Thymus (tissue), 11 donors: ENCODE measurements around the gene ZBTB7B. TPM values are rescaled to one million over a fixed set of nuclear protein-coding genes. Genes with fewer than 3 reads are reported as not detected.

Experiments
- DNase-seq, 9 donors: peaks; one replicate each; pipeline ENCODE4 v3.0.0-alpha.2; 2013; ENCODE audit warnings: low spot score in 9 of 9, low read depth in 6 of 9, missing footprints in 1 of 9
- H3K27ac ChIP-seq, 2 donors: one replicate each; pipeline ENCODE4 v1.5.1; 2013; ENCODE audit warnings: control low read depth in 1 of 2, low read depth in 1 of 2, low read length in 1 of 2, mild to moderate bottlenecking in 1 of 2, moderate library complexity in 1 of 2
- H3K27me3 ChIP-seq, 2 donors: one replicate each; pipeline ENCODE4 v1.5.1; 2013; ENCODE audit warnings: low read length in 1 of 2; ENCODE audit not compliant: control insufficient read depth in 2 of 2, insufficient read depth in 1 of 2
- H3K36me3 ChIP-seq, 2 donors: one replicate each; pipeline ENCODE4 v1.5.1; 2013; ENCODE audit warnings: low read length in 1 of 2, mild to moderate bottlenecking in 1 of 2, moderate library complexity in 1 of 2; ENCODE audit not compliant: control insufficient read depth in 2 of 2, insufficient read depth in 2 of 2
- H3K4me1 ChIP-seq, 2 donors: one replicate each; pipeline ENCODE4 v1.5.1; 2013; ENCODE audit warnings: low read length in 2 of 2; ENCODE audit not compliant: control insufficient read depth in 2 of 2, insufficient read depth in 2 of 2
- H3K4me3 ChIP-seq, 2 donors: one replicate each; pipeline ENCODE4 v1.5.1; 2013; ENCODE audit warnings: low read length in 2 of 2, control low read depth in 1 of 2, mild to moderate bottlenecking in 1 of 2
- H3K9me3 ChIP-seq, 2 donors: one replicate each; pipeline ENCODE4 v1.5.1; 2013; ENCODE audit warnings: low read length in 1 of 2, mild to moderate bottlenecking in 1 of 2; ENCODE audit not compliant: control insufficient read depth in 2 of 2, insufficient read depth in 1 of 2
- WGBS: extraction: QIAGEN DNeasy Blood & Tissue Kit; methylation state at CpG from one replicate; pipeline ENCODE4 v1.1.7; 2013; 5-methylcytosine and 5-hydroxymethylcytosine counted together
- polyA plus RNA-seq: library from polyadenylated mRNA; stranded (reverse); fragments of 200-250 nt; gene quantifications from one replicate; pipeline ENCODE4 v1.2.3, GENCODE V29; 2013
- total RNA-seq: library from RNA; stranded (reverse); fragments of 120-200 nt; gene quantifications from one replicate; pipeline ENCODE4 v1.2.4, GENCODE V29; 2013
- donor health status: healthy.

ZBTB7B gene
- total and polyA plus RNA-seq, 2 donors, result 12.1 to 21.9 TPM

DNA sequence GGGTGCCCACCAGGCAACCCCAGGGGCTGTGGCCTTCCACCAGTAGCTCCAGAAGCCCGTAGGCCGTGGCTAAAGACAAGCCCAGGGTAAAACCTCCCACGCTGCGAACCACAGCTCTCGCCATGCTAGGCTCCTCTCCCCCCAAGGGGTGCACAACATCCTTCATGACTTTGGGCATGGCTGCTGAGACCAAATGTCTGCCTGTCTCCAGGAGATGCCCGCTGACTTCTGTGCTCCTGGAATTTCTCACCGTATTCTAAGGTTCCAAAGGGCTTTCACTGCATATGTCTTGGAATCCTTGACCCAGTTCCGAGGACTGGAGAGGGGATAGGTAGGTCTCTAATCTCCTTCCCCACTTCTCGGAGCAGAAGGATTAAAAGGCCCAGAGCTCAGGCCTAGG lies 30.9 kb downstream of the ZBTB7B start, which contains the start of the genes DCST1 and DCST2:
Gene DCST1, plus strand, starts transcription at position 301 of the 400 bp plus-strand sequence. CDS start 213 bp downstream, outside the sequence.
Gene DCST2, minus strand, starts transcription at position 258 of the 400 bp plus-strand sequence. Its CDS starts 80 bp downstream, at position 178.
- WGBS, result 96% methylated on average over 9 of the region's 9 CpGs
- peaks cover 2 to 59% of the 10 kb centered on the region in 2 donors for H3K27me3 ChIP-seq
- DNase-seq, result no peak
- no peaks in the 10 kb centered on the region for H3K36me3 ChIP-seq
- no peak within 1 kb of the TSS for H3K4me3 ChIP-seq
- no peaks in the 10 kb centered on the region for H3K4me1 ChIP-seq
- H3K27ac ChIP-seq, result no peak within 1 kb of the TSS
- H3K9me3 ChIP-seq, result peaks cover 0 to 6% of the 10 kb centered on the region in 2 donors

GRCh38 chr1:155034318-155035208 lies 32.0 kb downstream of the ZBTB7B start:
- WGBS, result 89% methylated on average over 20 of the region's 20 CpGs
- peaks cover 0 to 6% of the 10 kb centered on the region in 2 donors for H3K9me3 ChIP-seq
- no peaks in the 10 kb centered on the region for H3K4me1 ChIP-seq
- no peaks in the 10 kb centered on the region for H3K36me3 ChIP-seq
- H3K27me3 ChIP-seq, result peaks cover 2 to 60% of the 10 kb centered on the region in 2 donors
- no peak overlapping the region for H3K27ac ChIP-seq
- no peak overlapping the region for H3K4me3 ChIP-seq
- no peak for DNase-seq

GRCh38 chr1:155035936-155036335 lies 33.3 kb downstream of the ZBTB7B start:
- Histone ChIP-seq H3K4me3 (no peak overlapping the region), H3K9me3 (no peaks in the 10 kb centered on the region), H3K36me3 (no peaks in the 10 kb centered on the region), H3K4me1 (no peaks in the 10 kb centered on the region), H3K27me3 (peaks cover 2 to 51% of the 10 kb centered on the region in 2 donors), H3K27ac (no peak overlapping the region)
- no peak for DNase-seq
- WGBS, result 93% methylated on average over 2 of the region's 2 CpGs

- DNase-seq, result no peak
- WGBS, result 95% methylated on average over 3 of the region's 3 CpGs
- H3K4me3 ChIP-seq, result no peak overlapping the region
- no peaks in the 10 kb centered on the region for H3K36me3 ChIP-seq
- no peaks in the 10 kb centered on the region for H3K4me1 ChIP-seq
- no peaks in the 10 kb centered on the region for H3K9me3 ChIP-seq
- no peak overlapping the region for H3K27ac ChIP-seq
- peaks cover 2 to 57% of the 10 kb centered on the region in 2 donors for H3K27me3 ChIP-seq
Measured at GRCh38 chr1:155037043-155037442, 34.4 kb downstream of the ZBTB7B start.

GRCh38 chr1:155037851-155038441 lies 35.3 kb downstream of the ZBTB7B start:
- Histone ChIP-seq H3K27ac (no peak overlapping the region), H3K4me1 (no peaks in the 10 kb centered on the region), H3K9me3 (no peaks in the 10 kb centered on the region), H3K4me3 (no peak overlapping the region), H3K27me3 (peaks cover 2 to 61% of the 10 kb centered on the region in 2 donors), H3K36me3 (no peaks in the 10 kb centered on the region)
- WGBS, result 92% methylated on average over 6 of the region's 6 CpGs
- DNase-seq, result no peak

DNA sequence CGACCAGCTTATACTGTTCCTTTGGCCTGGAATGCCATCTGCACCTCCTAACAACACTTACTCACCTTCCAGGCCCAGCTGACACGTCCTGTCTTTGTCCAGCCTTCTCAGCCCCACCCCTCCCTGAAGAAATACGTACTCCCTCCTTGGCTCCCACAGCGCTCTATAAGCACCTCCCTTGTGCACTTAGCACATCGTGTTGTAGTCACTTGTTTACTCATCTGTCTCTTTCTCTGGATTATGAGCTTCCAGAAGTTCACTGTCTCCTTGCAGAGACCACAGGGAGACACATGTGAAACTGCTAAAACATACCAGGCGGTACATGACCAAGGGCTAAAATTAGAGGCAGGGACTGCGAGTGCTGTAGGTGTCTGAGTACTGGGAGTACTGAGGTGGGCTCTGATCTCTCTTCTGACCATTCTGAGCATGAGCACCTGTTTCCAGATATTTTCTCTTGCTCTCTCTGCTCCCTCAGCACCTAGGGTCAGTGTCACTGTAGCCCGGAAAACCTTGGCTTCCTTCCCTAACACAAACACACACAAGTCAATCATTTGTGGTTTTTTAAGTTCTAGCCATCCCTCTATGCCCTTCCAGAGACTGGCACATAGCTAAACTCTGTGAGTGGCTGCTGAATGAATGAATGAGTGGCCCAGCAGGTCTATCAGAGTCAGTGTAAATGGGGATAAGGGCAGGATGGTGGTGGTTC lies 36.2 kb downstream of the ZBTB7B start:
- no peaks in the 10 kb centered on the region for H3K4me1 ChIP-seq
- H3K4me3 ChIP-seq, result no peak overlapping the region
- H3K27me3 ChIP-seq, result peaks cover 2 to 61% of the 10 kb centered on the region in 2 donors
- WGBS, result 52% methylated on average over 8 of the region's 8 CpGs
- DNase-seq, result no peak
- H3K27ac ChIP-seq, result no peak overlapping the region
- no peaks in the 10 kb centered on the region for H3K9me3 ChIP-seq
- H3K36me3 ChIP-seq, result no peaks in the 10 kb centered on the region

- no peak for DNase-seq
- H3K27ac ChIP-seq, result no peak overlapping the region
- H3K4me3 ChIP-seq, result no peak overlapping the region
- H3K27me3 ChIP-seq, result peaks cover 2 to 60% of the 10 kb centered on the region in 2 donors
- no peaks in the 10 kb centered on the region for H3K36me3 ChIP-seq
- H3K9me3 ChIP-seq, result no peaks in the 10 kb centered on the region
- 74% methylated on average over 4 of the region's 4 CpGs for WGBS
- no peaks in the 10 kb centered on the region for H3K4me1 ChIP-seq
Measured at GRCh38 chr1:155039308-155039669, 36.7 kb downstream of the ZBTB7B start.

GRCh38 chr1:155040358-155041093 lies 37.9 kb downstream of the ZBTB7B start:
- no peak for DNase-seq

More at GRCh38 chr1:155040358-155041093, 37.9 kb downstream of the ZBTB7B start:
- Histone ChIP-seq H3K4me1 (peaks cover 0 to 3% of the 10 kb centered on the region in 2 donors), H3K4me3 (no peak overlapping the region), H3K27ac (no peak overlapping the region), H3K27me3 (peaks cover 2 to 63% of the 10 kb centered on the region in 2 donors), H3K9me3 (no peaks in the 10 kb centered on the region), H3K36me3 (no peaks in the 10 kb centered on the region)
- WGBS, result 96% methylated on average over 14 of the region's 14 CpGs
